ENCODE results near the gene LAMC3.
"Not testable (repeated sequence)": the region's sequence is repeated elsewhere in the genome, so short reads cannot be mapped to it uniquely, and the experiment has no call there.

- TF ChIP-seq, protein P1, sequence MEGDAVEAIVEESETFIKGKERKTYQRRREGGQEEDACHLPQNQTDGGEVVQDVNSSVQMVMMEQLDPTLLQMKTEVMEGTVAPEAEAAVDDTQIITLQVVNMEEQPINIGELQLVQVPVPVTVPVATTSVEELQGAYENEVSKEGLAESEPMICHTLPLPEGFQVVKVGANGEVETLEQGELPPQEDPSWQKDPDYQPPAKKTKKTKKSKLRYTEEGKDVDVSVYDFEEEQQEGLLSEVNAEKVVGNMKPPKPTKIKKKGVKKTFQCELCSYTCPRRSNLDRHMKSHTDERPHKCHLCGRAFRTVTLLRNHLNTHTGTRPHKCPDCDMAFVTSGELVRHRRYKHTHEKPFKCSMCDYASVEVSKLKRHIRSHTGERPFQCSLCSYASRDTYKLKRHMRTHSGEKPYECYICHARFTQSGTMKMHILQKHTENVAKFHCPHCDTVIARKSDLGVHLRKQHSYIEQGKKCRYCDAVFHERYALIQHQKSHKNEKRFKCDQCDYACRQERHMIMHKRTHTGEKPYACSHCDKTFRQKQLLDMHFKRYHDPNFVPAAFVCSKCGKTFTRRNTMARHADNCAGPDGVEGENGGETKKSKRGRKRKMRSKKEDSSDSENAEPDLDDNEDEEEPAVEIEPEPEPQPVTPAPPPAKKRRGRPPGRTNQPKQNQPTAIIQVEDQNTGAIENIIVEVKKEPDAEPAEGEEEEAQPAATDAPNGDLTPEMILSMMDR (conservative IDR thresholded peaks at IDR 0.05; ENCODE audit: low read depth, low read length), result not testable (repeated sequence)
- not testable (repeated sequence) for TF ChIP-seq EZH2 (IDR thresholded peaks at IDR 0.05; ENCODE audit: low read length, unreplicated experiment)
Observed at GRCh38 chr9:131034749-131035148, 25.8 kb downstream of the LAMC3 start.
